Epithelial cell of proximal tubule (primary cell): ENCODE data around the gene AMIGO1. TPM values are rescaled to one million over a fixed set of nuclear protein-coding genes. Genes with fewer than 3 reads are reported as not detected.

Source experiments
- DNase-seq: peaks from one replicate; pipeline ENCODE4 v3.0.0-alpha.2; 2011; ENCODE audit warnings: low read depth
- H3K4me3 ChIP-seq: 2 replicates; pipeline ENCODE4 v1.5.1; 2011; ENCODE audit warnings: low read depth, mild to moderate bottlenecking, low read length
- total RNA-seq: library from RNA; depleted of rRNA; stranded (reverse); fragments of >200 nt; gene quantifications from 2 replicates; pipeline ENCODE4 v1.2.3, GENCODE V29; 2015
- TF ChIP-seq, protein P1 (sequence below): conservative IDR thresholded peaks from 2 replicates; pipeline ENCODE4 v1.5.1; 2012; ENCODE audit warnings: low read depth, mild to moderate bottlenecking, low read length

AMIGO1 gene
- total RNA-seq, 1 donor from 2014 or later, result 0.92 TPM

DNA sequence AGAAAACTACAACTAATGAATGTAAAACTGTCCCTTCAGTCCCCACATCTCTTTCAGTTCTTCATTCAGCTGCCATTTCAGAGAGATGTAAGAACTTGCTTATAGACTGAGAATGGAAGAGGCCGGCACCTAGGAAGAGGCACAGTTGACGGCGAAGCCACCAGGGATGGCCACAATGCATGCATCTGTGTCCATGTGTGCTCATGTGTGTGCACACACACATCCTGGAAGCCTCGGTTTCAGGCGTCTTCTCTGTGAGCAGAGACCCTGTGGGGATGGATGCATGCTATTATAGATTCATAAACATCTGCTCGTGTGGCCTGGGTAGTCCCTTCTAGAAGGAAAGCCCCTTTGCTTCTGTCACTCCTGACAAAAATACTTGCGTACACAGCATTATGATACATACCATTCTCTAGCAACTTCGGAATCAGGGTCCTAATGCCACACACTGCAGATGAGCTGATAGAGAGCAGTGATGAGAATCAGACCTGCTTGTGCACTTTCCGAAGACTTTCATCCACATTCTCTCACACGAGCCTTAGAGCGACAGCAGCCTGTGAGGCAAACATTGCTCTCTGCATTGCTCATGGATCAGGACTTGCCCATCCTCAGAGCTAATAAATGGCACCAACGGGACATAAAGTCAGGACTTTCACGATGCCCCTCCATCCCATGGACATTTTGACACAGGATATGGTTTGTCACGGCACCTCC lies 17.7 kb upstream of the AMIGO1 start:
- no peak overlapping the region for H3K4me3 ChIP-seq
- DNase-seq, result no peak
- TF ChIP-seq, protein P1, sequence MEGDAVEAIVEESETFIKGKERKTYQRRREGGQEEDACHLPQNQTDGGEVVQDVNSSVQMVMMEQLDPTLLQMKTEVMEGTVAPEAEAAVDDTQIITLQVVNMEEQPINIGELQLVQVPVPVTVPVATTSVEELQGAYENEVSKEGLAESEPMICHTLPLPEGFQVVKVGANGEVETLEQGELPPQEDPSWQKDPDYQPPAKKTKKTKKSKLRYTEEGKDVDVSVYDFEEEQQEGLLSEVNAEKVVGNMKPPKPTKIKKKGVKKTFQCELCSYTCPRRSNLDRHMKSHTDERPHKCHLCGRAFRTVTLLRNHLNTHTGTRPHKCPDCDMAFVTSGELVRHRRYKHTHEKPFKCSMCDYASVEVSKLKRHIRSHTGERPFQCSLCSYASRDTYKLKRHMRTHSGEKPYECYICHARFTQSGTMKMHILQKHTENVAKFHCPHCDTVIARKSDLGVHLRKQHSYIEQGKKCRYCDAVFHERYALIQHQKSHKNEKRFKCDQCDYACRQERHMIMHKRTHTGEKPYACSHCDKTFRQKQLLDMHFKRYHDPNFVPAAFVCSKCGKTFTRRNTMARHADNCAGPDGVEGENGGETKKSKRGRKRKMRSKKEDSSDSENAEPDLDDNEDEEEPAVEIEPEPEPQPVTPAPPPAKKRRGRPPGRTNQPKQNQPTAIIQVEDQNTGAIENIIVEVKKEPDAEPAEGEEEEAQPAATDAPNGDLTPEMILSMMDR, result no peak

DNA sequence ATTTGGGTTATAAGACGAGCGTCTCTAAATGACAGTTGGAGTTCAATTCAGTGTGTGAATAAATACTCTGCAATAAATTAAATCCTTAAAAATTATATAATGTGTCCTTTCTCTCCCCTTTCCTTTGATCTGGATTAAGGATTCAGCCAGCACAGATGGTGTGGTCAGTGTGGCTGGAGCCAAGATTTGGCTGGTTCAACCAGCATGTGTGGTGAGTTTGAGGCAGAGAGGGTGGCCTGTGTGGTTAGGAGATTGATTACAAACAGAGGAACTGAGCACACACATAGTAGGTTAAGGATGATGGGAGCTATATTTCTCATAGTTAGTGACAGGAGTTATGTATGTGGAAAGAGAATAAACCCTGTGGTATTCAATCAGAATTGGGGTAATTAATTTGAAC lies 14.2 kb upstream of the AMIGO1 start:
- no peak for DNase-seq
- H3K4me3 ChIP-seq, result no peak overlapping the region
- TF ChIP-seq, protein P1, result no peak

DNA sequence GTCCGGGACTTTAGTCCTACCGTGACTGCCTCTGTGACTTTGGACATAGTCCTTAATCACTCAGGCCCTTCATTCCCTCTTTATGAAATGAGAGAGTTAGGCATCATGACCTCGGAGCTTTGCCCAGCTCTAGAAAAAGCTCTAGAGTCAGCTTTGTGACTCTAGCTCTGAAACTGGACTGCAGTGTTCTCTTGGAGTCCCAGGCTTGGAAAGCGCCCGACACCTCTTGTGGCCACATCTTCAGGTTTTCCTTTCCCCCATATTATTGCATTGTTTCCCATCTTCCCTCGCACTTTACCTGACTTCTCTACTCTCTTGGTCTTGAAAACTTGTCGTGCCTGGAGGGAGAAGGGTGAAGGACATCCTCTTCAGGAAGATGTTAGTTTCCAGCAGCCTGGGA lies 12.5 kb upstream of the AMIGO1 start:
- no peak for DNase-seq
- H3K4me3 ChIP-seq, result no peak overlapping the region
- TF ChIP-seq, protein P1, result no peak

DNA sequence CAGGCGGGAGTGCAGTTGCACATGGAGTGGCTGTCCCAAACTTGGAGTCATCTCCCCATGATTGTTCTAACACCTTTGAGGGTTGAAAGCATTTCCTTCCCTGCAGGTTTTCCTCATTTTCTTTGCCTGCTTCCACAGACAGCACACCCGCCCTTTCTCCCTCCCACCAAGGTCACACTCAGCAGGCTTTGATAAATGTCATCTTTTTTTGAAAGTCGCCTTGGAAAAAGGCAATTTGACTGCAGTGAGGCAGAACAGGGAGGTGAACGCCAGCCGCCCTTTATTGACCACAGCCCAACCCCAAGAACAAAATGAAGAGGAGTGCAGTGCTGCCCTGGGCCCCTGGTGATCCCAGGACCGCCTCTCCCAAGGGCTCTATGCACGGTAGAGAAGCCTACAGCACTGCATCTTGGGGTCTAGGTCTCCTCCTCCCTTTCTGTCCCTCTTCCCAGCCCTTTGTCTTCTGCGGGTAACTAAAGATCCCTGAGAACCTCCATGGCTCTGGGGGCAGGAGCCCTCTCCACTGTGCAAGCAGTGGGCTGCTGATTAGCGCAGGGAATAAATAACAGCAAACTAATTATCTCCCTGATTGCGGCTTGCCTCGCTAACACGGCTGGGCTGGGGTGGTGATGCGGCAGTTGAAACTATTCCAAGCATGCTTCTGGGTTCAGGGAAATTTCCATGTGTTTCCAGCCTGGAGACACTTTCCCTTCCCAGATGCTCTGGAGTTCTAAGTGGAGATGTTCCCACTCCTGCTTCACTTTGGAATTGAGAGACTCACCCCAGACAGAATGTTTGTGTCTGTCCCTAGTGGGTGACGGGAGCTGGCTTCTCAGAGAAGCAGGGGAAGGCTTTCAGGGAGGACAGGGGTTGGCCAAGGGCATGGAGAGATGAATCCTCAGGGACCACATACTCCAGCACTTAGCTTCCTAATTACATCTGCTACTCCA lies 11.8 kb upstream of the AMIGO1 start:
- no peak overlapping the region for H3K4me3 ChIP-seq
- TF ChIP-seq, protein P1, result no peak
- DNase-seq, result no peak

- no peak overlapping the region for H3K4me3 ChIP-seq
- TF ChIP-seq, protein P1, result no peak
- no peak for DNase-seq
Observed at GRCh38 chr1:109517337-109517736, 7.8 kb upstream of the AMIGO1 start.

- H3K4me3 ChIP-seq, result no peak overlapping the region
- no peak for DNase-seq
- TF ChIP-seq, protein P1, result no peak
Observed at GRCh38 chr1:109516872-109517271, 7.3 kb upstream of the AMIGO1 start.

DNA sequence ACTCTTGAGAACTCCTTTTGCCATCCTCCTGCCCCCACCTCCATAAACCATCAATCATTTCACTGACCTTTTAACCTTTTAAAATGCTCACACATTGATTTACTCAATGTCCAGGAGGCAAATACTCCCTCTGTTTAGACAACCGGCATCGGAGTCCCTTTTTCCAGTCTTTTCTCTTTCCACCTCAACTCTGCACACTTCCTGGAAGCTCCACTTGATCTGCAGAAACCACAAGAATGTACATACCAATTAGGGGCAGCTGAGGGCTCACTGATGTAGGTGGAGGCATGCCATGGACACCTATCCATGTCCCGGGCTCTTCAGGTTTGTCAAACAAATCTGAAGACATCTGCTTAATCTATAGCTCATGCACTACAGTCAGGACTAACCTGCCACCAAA lies 5.3 kb upstream of the AMIGO1 start:
- no peak overlapping the region for H3K4me3 ChIP-seq
- DNase-seq, result no peak
- TF ChIP-seq, protein P1, result no peak
